ENCODE results near the gene MTO1. TPM values are rescaled to one million over a fixed set of nuclear protein-coding genes. Genes with fewer than 3 reads are reported as not detected.

The MTO1 gene
- total and polyA plus RNA-seq, 2 donors from 2014 or later = 14.9 to 32.8 TPM

DNA sequence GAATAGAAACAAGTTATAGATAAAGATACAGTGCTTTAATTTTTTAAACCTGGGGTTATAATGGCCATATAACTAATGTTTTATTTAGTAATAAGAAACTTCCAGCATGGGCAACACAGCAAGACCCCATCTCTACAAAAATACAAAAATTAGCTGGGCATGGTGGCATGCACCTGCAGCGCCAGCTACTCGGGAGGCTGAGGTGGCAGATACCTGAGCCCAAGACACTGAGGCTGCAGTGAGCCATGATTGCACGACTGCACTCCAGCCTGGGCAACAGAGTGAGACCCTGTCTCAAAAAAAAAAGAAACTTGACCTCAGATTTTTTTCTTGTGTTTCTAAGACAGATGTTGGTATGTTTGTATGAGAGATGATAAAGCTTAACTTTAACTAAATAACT is 36.4 kb downstream of the MTO1 start:
- Histone ChIP-seq H3K27ac (ENCODE audit: low read depth in 2 of 2, low read length in 2 of 2) (no peak overlapping the region), H3K9me3 (ENCODE audit: control insufficient read depth in 2 of 3, insufficient read depth in 1 of 3, low read length in 3 of 3) (no peaks in the 10 kb centered on the region), H3K27me3 (ENCODE audit: control insufficient read depth, insufficient read depth, low read length) (no peaks in the 10 kb centered on the region), H3K36me3 (ENCODE audit: control insufficient read depth in 2 of 3, insufficient read depth in 3 of 3, low read length in 3 of 3) (peaks cover 5 to 32% (median 15%) of the 10 kb centered on the region in 3 donors), H3K9ac (ENCODE audit: low read length in 3 of 3) (no peak overlapping the region), H3K4me1 (ENCODE audit: control insufficient read depth in 2 of 3, insufficient read depth in 2 of 3, low read depth in 1 of 3, low read length in 3 of 3) (no peaks in the 10 kb centered on the region), H3K4me3 (ENCODE audit: low read length in 3 of 3) (no peak overlapping the region)
- no peak for FAIRE-seq
- TF ChIP-seq, protein P1, sequence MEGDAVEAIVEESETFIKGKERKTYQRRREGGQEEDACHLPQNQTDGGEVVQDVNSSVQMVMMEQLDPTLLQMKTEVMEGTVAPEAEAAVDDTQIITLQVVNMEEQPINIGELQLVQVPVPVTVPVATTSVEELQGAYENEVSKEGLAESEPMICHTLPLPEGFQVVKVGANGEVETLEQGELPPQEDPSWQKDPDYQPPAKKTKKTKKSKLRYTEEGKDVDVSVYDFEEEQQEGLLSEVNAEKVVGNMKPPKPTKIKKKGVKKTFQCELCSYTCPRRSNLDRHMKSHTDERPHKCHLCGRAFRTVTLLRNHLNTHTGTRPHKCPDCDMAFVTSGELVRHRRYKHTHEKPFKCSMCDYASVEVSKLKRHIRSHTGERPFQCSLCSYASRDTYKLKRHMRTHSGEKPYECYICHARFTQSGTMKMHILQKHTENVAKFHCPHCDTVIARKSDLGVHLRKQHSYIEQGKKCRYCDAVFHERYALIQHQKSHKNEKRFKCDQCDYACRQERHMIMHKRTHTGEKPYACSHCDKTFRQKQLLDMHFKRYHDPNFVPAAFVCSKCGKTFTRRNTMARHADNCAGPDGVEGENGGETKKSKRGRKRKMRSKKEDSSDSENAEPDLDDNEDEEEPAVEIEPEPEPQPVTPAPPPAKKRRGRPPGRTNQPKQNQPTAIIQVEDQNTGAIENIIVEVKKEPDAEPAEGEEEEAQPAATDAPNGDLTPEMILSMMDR (IDR thresholded peaks at IDR 0.05; ENCODE audit: borderline replicate concordance, extremely low read depth, insufficient read depth) = no peak
- intact Hi-C loops (cut with DNase I) = no loop called here
- no peak for DNase-seq

DNA sequence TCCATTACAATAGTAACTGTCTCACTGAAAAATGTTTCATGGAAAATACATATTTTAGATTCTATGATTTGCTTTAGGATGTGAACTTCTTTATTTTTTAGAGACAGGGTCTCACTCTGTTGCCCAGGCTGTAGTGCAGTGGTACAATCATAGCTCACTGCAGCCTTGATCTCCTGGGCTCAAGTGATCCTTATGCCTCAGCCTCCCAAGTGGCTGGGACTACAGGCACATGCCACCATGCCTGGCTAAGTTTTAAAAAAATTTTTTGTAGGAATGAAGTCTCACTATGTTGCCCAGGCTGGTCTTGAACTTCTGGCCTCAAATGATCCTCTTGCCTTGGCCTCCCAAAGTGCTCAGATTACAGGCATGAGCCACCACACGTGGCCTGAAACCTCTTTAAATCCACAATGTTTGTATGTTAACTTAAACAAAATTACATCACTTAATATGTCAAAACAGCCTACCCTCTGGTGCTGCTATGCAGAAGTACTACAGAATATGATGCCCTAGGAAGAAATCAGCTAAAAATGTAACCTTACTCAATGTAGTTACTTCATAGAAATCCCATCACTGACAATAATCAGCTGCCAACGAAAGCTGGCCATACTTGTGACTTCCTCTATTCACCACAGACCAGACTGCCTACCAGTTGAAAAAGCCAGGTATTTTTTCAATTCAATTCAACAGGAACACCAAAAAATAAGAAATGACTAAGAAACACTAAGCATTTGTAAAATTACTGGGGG is 41.7 kb downstream of the MTO1 start:
- no peak for FAIRE-seq
- intact Hi-C loops (cut with DNase I) = no loop called here
- TF ChIP-seq, protein P1 (IDR thresholded peaks at IDR 0.05; ENCODE audit: borderline replicate concordance, extremely low read depth, insufficient read depth) = no peak
- no peak for DNase-seq
- no peak overlapping the region for H3K4me3 ChIP-seq (ENCODE audit: low read length in 3 of 3)
- H3K9ac ChIP-seq (ENCODE audit: low read length in 3 of 3) = no peak overlapping the region
- no peaks in the 10 kb centered on the region for H3K4me1 ChIP-seq (ENCODE audit: control insufficient read depth in 2 of 3, insufficient read depth in 2 of 3, low read depth in 1 of 3, low read length in 3 of 3)
- no peaks in the 10 kb centered on the region for H3K27me3 ChIP-seq (ENCODE audit: control insufficient read depth, insufficient read depth, low read length)
- peaks cover 3 to 17% (median 8%) of the 10 kb centered on the region in 3 donors for H3K36me3 ChIP-seq (ENCODE audit: control insufficient read depth in 2 of 3, insufficient read depth in 3 of 3, low read length in 3 of 3)
- no peak overlapping the region for H3K27ac ChIP-seq (ENCODE audit: low read depth in 2 of 2, low read length in 2 of 2)
- no peaks in the 10 kb centered on the region for H3K9me3 ChIP-seq (ENCODE audit: control insufficient read depth in 2 of 3, insufficient read depth in 1 of 3, low read length in 3 of 3)

DNA sequence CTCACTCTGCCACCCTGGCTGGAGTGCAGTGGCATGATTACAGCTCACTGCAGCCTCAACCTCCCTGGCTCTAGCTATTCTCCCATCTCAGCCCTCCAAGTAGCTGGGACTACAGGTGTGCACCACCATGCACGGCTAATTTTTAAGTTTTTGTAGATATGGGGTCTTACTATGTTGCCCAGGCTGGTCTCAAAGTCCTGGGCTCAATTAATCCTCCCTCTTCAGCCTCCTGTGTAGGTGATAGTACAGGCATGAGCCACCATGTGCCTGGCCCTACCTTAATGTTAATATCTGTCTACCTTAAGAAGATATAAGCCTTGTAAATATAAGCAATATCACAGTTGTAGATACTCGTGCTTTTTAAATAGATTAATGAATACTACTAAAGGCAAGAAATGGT is 42.6 kb downstream of the MTO1 start:
- H3K27me3 ChIP-seq (ENCODE audit: control insufficient read depth, insufficient read depth, low read length) = no peaks in the 10 kb centered on the region
- H3K9ac ChIP-seq (ENCODE audit: low read length in 3 of 3) = no peak overlapping the region
- no peak overlapping the region for H3K4me3 ChIP-seq (ENCODE audit: low read length in 3 of 3)
- FAIRE-seq (no peak), DNase-seq (no peak)
- intact Hi-C loops (cut with DNase I) = no loop called here
- no peaks in the 10 kb centered on the region for H3K4me1 ChIP-seq (ENCODE audit: control insufficient read depth in 2 of 3, insufficient read depth in 2 of 3, low read depth in 1 of 3, low read length in 3 of 3)
- TF ChIP-seq, protein P1 (IDR thresholded peaks at IDR 0.05; ENCODE audit: borderline replicate concordance, extremely low read depth, insufficient read depth) = no peak
- H3K9me3 ChIP-seq (ENCODE audit: control insufficient read depth in 2 of 3, insufficient read depth in 1 of 3, low read length in 3 of 3) = no peaks in the 10 kb centered on the region
- no peak overlapping the region for H3K27ac ChIP-seq (ENCODE audit: low read depth in 2 of 2, low read length in 2 of 2)
- H3K36me3 ChIP-seq (ENCODE audit: control insufficient read depth in 2 of 3, insufficient read depth in 3 of 3, low read length in 3 of 3) = peaks cover 3 to 15% (median 7%) of the 10 kb centered on the region in 3 donors
